Upper lobe of right lung (tissue), 1 donor: ENCODE measurements around the gene DCAF11. TPM values are rescaled to one million over a fixed set of nuclear protein-coding genes. Genes with fewer than 3 reads are reported as not detected.

Source experiments
- ATAC-seq: fragments of 200-7000 bp; cut with Tn5 transposase; one replicate; pipeline ENCODE4 v1.9.1; 2020; ENCODE audit warnings: mild to moderate bottlenecking, moderate library complexity
- DNase-seq: peaks from one replicate; pipeline ENCODE4 v3.0.0-alpha.2; 2020
- H3K27ac ChIP-seq: fragments of 200-600 bp; one replicate; pipeline ENCODE4 v1.8.0; 2022
- H3K27me3 ChIP-seq: fragments of 200-600 bp; one replicate; pipeline ENCODE4 v1.8.0; 2022; ENCODE audit warnings: mild to moderate bottlenecking
- H3K36me3 ChIP-seq: fragments of 200-600 bp; one replicate; pipeline ENCODE4 v1.8.0; 2022
- H3K4me1 ChIP-seq: fragments of 200-600 bp; one replicate; pipeline ENCODE4 v1.8.0; 2022
- H3K4me3 ChIP-seq: fragments of 200-600 bp; one replicate; pipeline ENCODE4 v1.8.0; 2022; ENCODE audit warnings: mild to moderate bottlenecking
- H3K9me3 ChIP-seq: fragments of 200-600 bp; one replicate; pipeline ENCODE4 v1.8.0; 2022
- CTCF ChIP-seq: fragments of 200-600 bp; IDR thresholded peaks from one replicate; pipeline ENCODE4 v1.8.0; 2022; ENCODE audit warnings: antibody characterized with exemption
- intact Hi-C: fragments of 100-400 bp; cut with DNase I; formaldehyde crosslinking; loops from one replicate; pipeline ENCODE4 v1.11.0; 2022
- total RNA-seq: library from RNA; stranded (reverse); fragmentation: NEBNext Ultra II Directional; extraction: Animal tissue kit (Norgen Biotek cat#: 25700); gene quantifications from one replicate; pipeline ENCODE4 v1.2.1, GENCODE V29; 2021
- donor health status: DM: no; HTN: yes; CAD: no; lungs with severe emphysema.

Gene DCAF11
- total RNA-seq, 1 donor from 2014 or later = 57.8 TPM

- no peak for TF ChIP-seq CTCF
- intact Hi-C loops = no loop called here
- no peak for ATAC-seq
Measured at GRCh38 chr14:24127673-24128072, 13.1 kb downstream of the DCAF11 start.

DNA sequence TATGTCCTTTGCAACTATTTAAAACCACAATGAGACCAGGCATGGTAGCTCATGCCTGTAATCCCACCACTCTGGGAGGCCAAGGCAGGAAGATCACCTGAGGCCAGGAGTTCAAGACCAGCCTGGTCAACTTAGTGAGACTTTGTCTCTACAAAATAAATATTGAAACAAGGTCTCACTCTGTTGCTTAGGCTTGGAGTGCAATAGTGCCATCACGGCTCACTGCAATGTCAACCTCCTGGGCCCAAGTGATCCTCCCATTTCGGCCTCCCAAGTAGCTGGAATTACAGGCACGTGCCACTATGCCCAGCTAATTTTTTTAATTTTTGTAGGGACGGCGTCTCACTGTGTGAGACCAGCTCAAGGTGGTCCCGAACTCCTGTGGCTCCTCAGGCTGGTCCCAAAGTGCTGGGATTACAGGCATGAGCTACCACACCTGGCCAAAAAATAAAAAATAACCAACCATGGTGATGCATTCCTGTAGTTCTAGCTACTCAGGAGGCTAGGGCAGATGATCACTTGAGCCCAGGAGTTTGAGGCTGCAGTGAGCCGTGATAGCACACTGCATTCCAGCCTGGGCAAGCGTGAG is 14.9 kb downstream of the DCAF11 start:
- ATAC-seq = no peak
- no peak overlapping the region for H3K4me3 ChIP-seq
- H3K9me3 ChIP-seq = no peaks in the 10 kb centered on the region
- intact Hi-C loops = no loop called here
- no peak overlapping the region for H3K27ac ChIP-seq
- peaks cover 6% of the 10 kb centered on the region for H3K4me1 ChIP-seq
- no peak for DNase-seq
- no peaks in the 10 kb centered on the region for H3K36me3 ChIP-seq
- H3K27me3 ChIP-seq = no peaks in the 10 kb centered on the region
- no peak for TF ChIP-seq CTCF

More at GRCh38 chr14:24127673-24128072, 13.1 kb downstream of the DCAF11 start:
- Histone ChIP-seq H3K36me3 (peaks cover 17% of the 10 kb centered on the region), H3K4me3 (no peak overlapping the region), H3K9me3 (no peaks in the 10 kb centered on the region), H3K4me1 (peaks cover 6% of the 10 kb centered on the region), H3K27me3 (no peaks in the 10 kb centered on the region), H3K27ac (no peak overlapping the region)
- DNase-seq = no peak

GRCh38 chr14:24130380-24130716 is 15.8 kb downstream of the DCAF11 start, which contains the start of gene FITM1:
Gene FITM1, plus strand, starts transcription at chr14:24130659. Its CDS starts 905 bp downstream, at chr14:24131564.
- Histone ChIP-seq H3K27me3 (no peaks in the 10 kb centered on the region), H3K9me3 (no peaks in the 10 kb centered on the region), H3K36me3 (no peaks in the 10 kb centered on the region), H3K27ac (peak within 1 kb of the TSS; percentile 72), H3K4me1 (peaks cover 6% of the 10 kb centered on the region), H3K4me3 (no peak within 1 kb of the TSS)
- no peak for TF ChIP-seq CTCF
- DNase-seq = no peak
- ATAC-seq = no peak
- intact Hi-C loops = no loop called here

DNA sequence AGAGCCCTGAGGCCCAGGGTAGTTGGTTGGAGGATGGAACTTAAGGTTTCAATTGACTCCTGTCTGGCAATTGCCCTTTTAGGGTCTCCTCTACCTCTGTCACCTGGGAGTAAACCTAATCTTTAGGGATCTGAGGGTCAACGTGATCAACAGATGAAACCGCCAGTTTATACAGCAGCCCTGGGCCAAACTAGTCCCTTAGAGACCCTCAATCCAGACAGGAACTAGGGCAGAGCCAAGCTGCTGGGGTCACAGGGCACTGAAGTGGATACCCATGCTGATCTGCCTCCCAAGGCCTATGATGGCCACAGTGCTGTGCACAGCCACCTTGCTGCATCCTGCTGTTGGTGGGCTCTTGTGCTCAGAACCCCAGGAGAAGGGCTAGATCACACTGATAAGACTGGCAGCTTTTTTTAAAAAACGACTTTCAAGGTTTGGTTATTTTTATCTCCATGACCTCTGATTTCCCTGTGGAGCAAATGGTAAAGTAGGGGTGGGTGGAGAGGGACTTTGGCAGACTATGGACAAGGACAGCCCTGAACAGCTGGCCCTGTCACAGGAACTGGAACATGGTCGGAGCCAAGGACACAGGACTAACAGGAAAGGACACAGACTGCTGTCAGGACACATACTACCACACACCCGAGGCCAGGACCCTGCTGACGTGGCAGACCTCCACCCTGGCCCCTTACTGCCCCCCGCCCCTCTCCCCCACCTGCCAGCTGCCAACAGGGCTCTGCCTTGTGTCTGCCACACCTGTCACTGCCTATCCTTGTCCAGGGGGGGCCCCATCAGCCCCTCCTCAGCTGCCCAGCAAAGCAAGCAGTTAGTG is 16.4 kb downstream of the DCAF11 start:
- no peaks in the 10 kb centered on the region for H3K27me3 ChIP-seq
- no peak overlapping the region for H3K4me3 ChIP-seq
- no peaks in the 10 kb centered on the region for H3K9me3 ChIP-seq
- DNase-seq (no peak), ATAC-seq (no peak)
- TF ChIP-seq CTCF = no peak
- intact Hi-C loops = no loop called here
- peak overlapping the region; percentile 72 for H3K27ac ChIP-seq
- no peaks in the 10 kb centered on the region for H3K36me3 ChIP-seq
- H3K4me1 ChIP-seq = peaks cover 6% of the 10 kb centered on the region

DNA sequence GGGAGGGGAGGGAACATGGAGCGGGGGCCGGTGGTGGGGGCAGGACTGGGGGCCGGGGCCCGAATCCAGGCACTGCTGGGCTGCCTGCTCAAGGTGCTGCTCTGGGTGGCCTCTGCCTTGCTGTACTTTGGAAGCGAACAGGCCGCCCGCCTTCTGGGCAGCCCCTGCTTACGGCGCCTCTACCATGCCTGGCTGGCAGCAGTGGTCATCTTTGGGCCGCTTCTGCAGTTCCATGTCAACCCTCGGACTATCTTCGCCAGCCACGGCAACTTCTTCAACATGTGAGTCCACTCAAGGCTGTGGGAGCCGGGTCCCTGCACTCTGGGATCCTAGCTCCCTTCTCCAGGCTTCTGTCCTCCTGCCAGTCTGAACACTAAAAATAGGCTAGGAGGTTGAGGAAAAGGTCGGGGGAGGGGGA is 17.0 kb downstream of the DCAF11 start:
- Histone ChIP-seq H3K9me3 (no peaks in the 10 kb centered on the region), H3K4me3 (no peak overlapping the region), H3K27me3 (no peaks in the 10 kb centered on the region), H3K4me1 (peaks cover 7% of the 10 kb centered on the region), H3K36me3 (no peaks in the 10 kb centered on the region), H3K27ac (peak overlapping the region; percentile 72)
- intact Hi-C loops = no loop called here
- DNase-seq (no peak), ATAC-seq (no peak)
- no peak for TF ChIP-seq CTCF
